ENCODE measurements around the gene DGUOK.

DGUOK gene

GRCh38 chr2:73956218-73956865, 29.7 kb downstream of the DGUOK start:
- no peak for DNase-seq

GRCh38 chr2:73961274-73961673, 34.6 kb downstream of the DGUOK start:
- DNase-seq = no peak

- no peak for DNase-seq
These were observed 35.3 kb downstream of the DGUOK start for GRCh38 chr2:73961823-73962615.

GRCh38 chr2:73962798-73963197, 36.1 kb downstream of the DGUOK start:
- no peak for DNase-seq

- DNase-seq = no peak
These were observed 36.9 kb downstream of the DGUOK start for GRCh38 chr2:73963385-73964120.

GRCh38 chr2:73964223-73964622, 37.5 kb downstream of the DGUOK start:
- DNase-seq = no peak

GRCh38 chr2:73965053-73965452, 38.4 kb downstream of the DGUOK start:
- no peak for DNase-seq

GRCh38 chr2:73968357-73968937, 41.8 kb downstream of the DGUOK start:
- no peak for DNase-seq

- no peak for DNase-seq
These were observed 42.7 kb downstream of the DGUOK start for GRCh38 chr2:73969356-73969755.

GRCh38 chr2:73970141-73970803, 43.6 kb downstream of the DGUOK start:
- DNase-seq = no peak

GRCh38 chr2:73970850-73971471, 44.3 kb downstream of the DGUOK start:
- no peak for DNase-seq

GRCh38 chr2:73971722-73972121, 45.0 kb downstream of the DGUOK start:
- no peak for DNase-seq

GRCh38 chr2:73972846-73973245, 46.2 kb downstream of the DGUOK start:
- DNase-seq = no peak

- DNase-seq = no peak
These were observed 49.1 kb downstream of the DGUOK start for GRCh38 chr2:73975731-73976130.

GRCh38 chr2:73976803-73977202, 50.1 kb downstream of the DGUOK start:
- DNase-seq = no peak

- DNase-seq = no peak
These were observed 50.8 kb downstream of the DGUOK start for GRCh38 chr2:73977466-73977865.

GRCh38 chr2:73979021-73979420, 52.3 kb downstream of the DGUOK start:
- no peak for DNase-seq

GRCh38 chr2:73979686-73980085, 53.0 kb downstream of the DGUOK start:
- DNase-seq = no peak

GRCh38 chr2:73980566-73980965, 53.9 kb downstream of the DGUOK start:
- no peak for DNase-seq

- DNase-seq = no peak
These were observed 54.7 kb downstream of the DGUOK start for GRCh38 chr2:73981081-73982001.

- DNase-seq = no peak
These were observed 55.5 kb downstream of the DGUOK start for GRCh38 chr2:73982140-73982617.
